Trophoblast cell (in vitro differentiated cells and primary cell): ENCODE measurements around the gene MRTFB.

ENCODE experiments used
- DNase-seq, 2 donors: peaks; one replicate each; pipeline ENCODE4 v3.0.0-alpha.2; 2016
- H2AFZ ChIP-seq: 2 replicates; pipeline ENCODE4 v1.6.1; 2013; ENCODE audit warnings: low read length, moderate library complexity, mild to moderate bottlenecking; ENCODE audit not compliant: insufficient read depth, poor library complexity
- H2AK5ac ChIP-seq: 2 replicates; pipeline ENCODE4 v1.6.1; 2013; ENCODE audit warnings: mild to moderate bottlenecking, low read length
- H2BK120ac ChIP-seq: 2 replicates; pipeline ENCODE4 v1.6.1; 2013; ENCODE audit warnings: low read length, mild to moderate bottlenecking, moderate library complexity; ENCODE audit not compliant: insufficient read depth, poor library complexity
- H2BK12ac ChIP-seq: 2 replicates; pipeline ENCODE4 v1.6.1; 2013; ENCODE audit warnings: mild to moderate bottlenecking, low read length, moderate library complexity
- H2BK5ac ChIP-seq: 2 replicates; pipeline ENCODE4 v1.6.1; 2013; ENCODE audit warnings: low read length, low read depth, moderate library complexity, mild to moderate bottlenecking; ENCODE audit not compliant: poor library complexity
- H3K14ac ChIP-seq: 2 replicates; pipeline ENCODE4 v1.6.1; 2013; ENCODE audit warnings: mild to moderate bottlenecking, low read length
- H3K18ac ChIP-seq: 2 replicates; pipeline ENCODE4 v1.6.1; 2013; ENCODE audit warnings: mild to moderate bottlenecking, low read length
- H3K23ac ChIP-seq: 2 replicates; pipeline ENCODE4 v1.6.1; 2013; ENCODE audit warnings: low read length
- H3K27ac ChIP-seq: 2 replicates; pipeline ENCODE4 v1.5.1; 2013; ENCODE audit warnings: low read depth, mild to moderate bottlenecking, inconsistent platforms, low read length, moderate library complexity
- H3K27me3 ChIP-seq: 2 replicates; pipeline ENCODE4 v1.6.1; 2013; ENCODE audit warnings: inconsistent platforms, mild to moderate bottlenecking, low read length, moderate library complexity; ENCODE audit not compliant: insufficient read depth
- H3K36me3 ChIP-seq, 2 experiments: 1 replicate in 1 of 2; 2 replicates in 1 of 2; pipeline ENCODE4 v1.6.1; 2013; ENCODE audit warnings: low read length in 2 of 2, mild to moderate bottlenecking in 2 of 2, moderate library complexity in 1 of 2; ENCODE audit not compliant: insufficient read depth in 2 of 2, control insufficient read depth in 1 of 2
- H3K4ac ChIP-seq: 2 replicates; pipeline ENCODE4 v1.6.1; 2013; ENCODE audit warnings: low read depth, mild to moderate bottlenecking, low read length, moderate library complexity
- H3K4me1 ChIP-seq, 2 experiments: 1 replicate in 1 of 2; 2 replicates in 1 of 2; pipeline ENCODE4 v1.6.1; 2013; ENCODE audit warnings: low read length in 2 of 2, mild to moderate bottlenecking in 2 of 2, moderate library complexity in 1 of 2; ENCODE audit not compliant: insufficient read depth in 2 of 2, control insufficient read depth in 1 of 2
- H3K4me2 ChIP-seq: 2 replicates; pipeline ENCODE4 v1.6.1; 2013; ENCODE audit warnings: inconsistent platforms, mild to moderate bottlenecking, low read length, moderate library complexity
- H3K4me3 ChIP-seq: 2 replicates; pipeline ENCODE4 v1.5.1; 2013; ENCODE audit warnings: mild to moderate bottlenecking, low read depth, low read length, inconsistent platforms
- H3K79me1 ChIP-seq: one replicate; pipeline ENCODE4 v1.6.1; 2013; ENCODE audit warnings: low read length
- H3K79me2 ChIP-seq: 2 replicates; pipeline ENCODE4 v1.6.1; 2013; ENCODE audit warnings: low read length, mild to moderate bottlenecking; ENCODE audit not compliant: control insufficient read depth, insufficient read depth, poor library complexity
- H3K9ac ChIP-seq: 2 replicates; pipeline ENCODE4 v1.6.1; 2013; ENCODE audit warnings: mild to moderate bottlenecking, low read length
- H3K9me3 ChIP-seq: 2 replicates; pipeline ENCODE4 v1.6.1; 2013; ENCODE audit warnings: low read depth, mild to moderate bottlenecking, control low read depth, inconsistent platforms, low read length; ENCODE audit not compliant: insufficient read depth
- H4K12ac ChIP-seq: 2 replicates; pipeline ENCODE4 v1.6.1; 2013; ENCODE audit warnings: low read depth, mild to moderate bottlenecking, low read length, moderate library complexity
- H4K8ac ChIP-seq: 2 replicates; pipeline ENCODE4 v1.6.1; 2013; ENCODE audit warnings: low read depth, mild to moderate bottlenecking, low read length, moderate library complexity
- H4K91ac ChIP-seq: one replicate; pipeline ENCODE4 v1.6.1; 2013; ENCODE audit warnings: low read depth, mild to moderate bottlenecking, low read length, moderate library complexity
- WGBS: extraction: QIAGEN DNeasy Blood & Tissue Kit; methylation state at CpG from one replicate; pipeline ENCODE4 v1.1.7; 2013; ENCODE audit warnings: missing lambda C conversion rate; ENCODE audit not compliant: insufficient read length, insufficient coverage; ENCODE audit errors: extremely low coverage; 5-methylcytosine and 5-hydroxymethylcytosine counted together

The MRTFB gene

DNA sequence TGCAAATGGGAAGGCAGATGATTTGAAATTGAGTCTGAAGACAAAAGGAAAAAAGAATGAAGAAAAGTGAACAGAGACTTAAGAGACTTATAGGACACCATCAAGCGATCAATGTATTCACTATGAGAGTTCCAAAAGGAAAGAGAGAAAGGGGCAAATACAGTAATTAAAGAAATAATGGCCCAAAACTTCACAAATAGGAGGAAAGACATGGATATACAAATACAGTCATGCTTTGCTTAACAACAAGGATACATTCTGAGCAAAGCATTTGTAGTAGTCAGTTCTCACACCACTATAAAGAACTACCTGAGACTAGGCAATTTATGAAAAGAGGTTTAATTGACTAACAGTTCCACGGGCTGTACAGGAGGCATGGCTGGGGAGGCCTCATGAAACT lies 152.5 kb downstream of the MRTFB start:
- DNase-seq: no peak
- no peaks in the 10 kb centered on the region for H3K9me3 ChIP-seq
- no peak overlapping the region for H3K14ac ChIP-seq
- no peak overlapping the region for H3K4me2 ChIP-seq
- H4K12ac ChIP-seq: no peak overlapping the region
- H3K4me1 ChIP-seq: peaks cover 2 to 5% of the 10 kb centered on the region in 2 experiments
- no peak overlapping the region for H3K9ac ChIP-seq
- no peak overlapping the region for H3K4me3 ChIP-seq
- peaks cover 10% of the 10 kb centered on the region in 2 experiments for H3K36me3 ChIP-seq
- H4K8ac ChIP-seq: no peak overlapping the region
- no peak overlapping the region for H4K91ac ChIP-seq
- no peaks in the 10 kb centered on the region for H3K79me2 ChIP-seq
- WGBS: no CpG with 5 or more reads among the region's 2 CpGs
- no peak overlapping the region for H2BK5ac ChIP-seq
- no peak overlapping the region for H2BK120ac ChIP-seq
- H3K23ac ChIP-seq: no peak overlapping the region
- H2BK12ac ChIP-seq: no peak overlapping the region
- no peak overlapping the region for H3K18ac ChIP-seq
- no peaks in the 10 kb centered on the region for H3K79me1 ChIP-seq
- H3K4ac ChIP-seq: no peak overlapping the region
- H2AFZ ChIP-seq: no peak overlapping the region
- no peaks in the 10 kb centered on the region for H3K27me3 ChIP-seq
- no peak overlapping the region for H2AK5ac ChIP-seq
- no peak overlapping the region for H3K27ac ChIP-seq

DNA sequence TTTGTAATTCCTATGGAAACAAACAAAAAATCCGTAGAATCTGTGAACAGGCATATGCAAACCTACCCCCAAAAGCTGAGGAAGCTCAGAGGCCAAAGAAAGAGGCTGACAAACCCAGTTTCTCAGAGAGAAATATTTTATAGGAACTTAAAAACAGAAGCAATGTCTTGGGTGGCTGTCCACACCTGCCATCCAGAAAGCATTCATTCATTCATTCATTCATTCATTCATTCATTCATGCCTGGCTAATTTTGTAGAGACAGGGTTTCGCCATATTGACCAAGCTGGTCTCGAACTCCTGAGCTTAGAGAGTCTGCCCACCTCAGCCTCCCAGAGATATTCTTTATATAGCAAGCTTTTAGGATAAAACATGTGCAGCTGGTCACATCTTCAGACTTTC lies 154.3 kb downstream of the MRTFB start:
- H3K9ac ChIP-seq: no peak overlapping the region
- no peak overlapping the region for H3K18ac ChIP-seq
- H4K12ac ChIP-seq: no peak overlapping the region
- no peak overlapping the region for H2AFZ ChIP-seq
- H3K4ac ChIP-seq: no peak overlapping the region
- H2BK120ac ChIP-seq: no peak overlapping the region
- no peak overlapping the region for H4K91ac ChIP-seq
- no peak overlapping the region for H3K23ac ChIP-seq
- H3K4me1 ChIP-seq: no peaks in the 10 kb centered on the region
- no peak overlapping the region for H2AK5ac ChIP-seq
- H3K27ac ChIP-seq: no peak overlapping the region
- H3K79me2 ChIP-seq: no peaks in the 10 kb centered on the region
- no peak overlapping the region for H3K4me3 ChIP-seq
- peaks cover 8 to 10% of the 10 kb centered on the region in 2 experiments for H3K36me3 ChIP-seq
- H3K9me3 ChIP-seq: no peaks in the 10 kb centered on the region
- DNase-seq: no peak
- H3K14ac ChIP-seq: no peak overlapping the region
- H2BK12ac ChIP-seq: no peak overlapping the region
- no peaks in the 10 kb centered on the region for H3K27me3 ChIP-seq
- H4K8ac ChIP-seq: no peak overlapping the region
- H3K4me2 ChIP-seq: no peak overlapping the region
- WGBS: no CpG with 5 or more reads among the region's 3 CpGs
- H2BK5ac ChIP-seq: no peak overlapping the region
- H3K79me1 ChIP-seq: no peaks in the 10 kb centered on the region

DNA sequence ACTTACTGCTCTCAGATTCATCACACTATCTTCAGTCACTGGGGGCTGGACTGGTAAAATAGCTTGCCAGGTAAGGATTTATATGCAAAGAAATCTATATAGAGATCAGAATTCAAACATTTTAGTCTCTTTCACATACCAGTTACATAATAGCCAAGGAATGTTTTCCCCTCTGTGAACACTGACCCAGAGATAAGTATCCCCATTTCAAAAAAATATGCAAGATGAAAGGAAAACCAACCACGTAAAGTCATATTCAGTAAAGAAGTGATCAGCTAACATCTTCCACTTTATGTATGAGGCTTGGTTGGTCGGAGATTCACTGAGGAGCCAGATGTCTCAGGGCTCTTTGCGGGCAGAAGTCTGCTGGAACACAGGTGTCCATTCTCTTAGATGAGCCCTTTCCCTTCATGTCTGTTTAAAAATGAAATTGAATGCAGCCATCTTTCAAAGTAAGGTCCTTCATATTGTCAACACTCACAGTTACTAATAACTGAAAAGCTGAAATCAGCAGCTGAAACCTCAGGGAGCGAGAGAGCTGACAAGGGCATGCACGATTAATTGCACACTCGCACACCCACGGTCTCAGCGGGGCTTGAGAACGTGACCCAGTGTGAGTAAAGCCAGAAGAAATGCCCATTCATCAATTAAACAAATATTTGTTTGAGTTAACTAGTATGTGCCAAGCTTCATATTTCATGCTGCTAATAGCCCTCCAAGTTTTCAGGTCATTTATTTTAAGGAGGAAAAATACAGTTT lies 161.2 kb downstream of the MRTFB start:
- H3K4me1 ChIP-seq: peaks cover 0 to 1% of the 10 kb centered on the region in 2 experiments
- no peaks in the 10 kb centered on the region for H3K9me3 ChIP-seq
- no CpG with 5 or more reads among the region's 9 CpGs for WGBS
- H3K18ac ChIP-seq: no peak overlapping the region
- H3K14ac ChIP-seq: no peak overlapping the region
- no peak overlapping the region for H2BK5ac ChIP-seq
- no peak overlapping the region for H2AFZ ChIP-seq
- H3K4me2 ChIP-seq: no peak overlapping the region
- H3K36me3 ChIP-seq: peaks cover 10 to 12% of the 10 kb centered on the region in 2 experiments
- no peak overlapping the region for H3K27ac ChIP-seq
- H3K23ac ChIP-seq: no peak overlapping the region
- H2BK12ac ChIP-seq: no peak overlapping the region
- H4K8ac ChIP-seq: no peak overlapping the region
- no peaks in the 10 kb centered on the region for H3K79me2 ChIP-seq
- H4K12ac ChIP-seq: no peak overlapping the region
- H3K27me3 ChIP-seq: no peaks in the 10 kb centered on the region
- H4K91ac ChIP-seq: no peak overlapping the region
- H2AK5ac ChIP-seq: no peak overlapping the region
- DNase-seq: peak in 1 of 2 donors; percentile 16
- H3K79me1 ChIP-seq: no peaks in the 10 kb centered on the region
- no peak overlapping the region for H3K9ac ChIP-seq
- H3K4me3 ChIP-seq: no peak overlapping the region
- H3K4ac ChIP-seq: no peak overlapping the region
- H2BK120ac ChIP-seq: no peak overlapping the region

DNA sequence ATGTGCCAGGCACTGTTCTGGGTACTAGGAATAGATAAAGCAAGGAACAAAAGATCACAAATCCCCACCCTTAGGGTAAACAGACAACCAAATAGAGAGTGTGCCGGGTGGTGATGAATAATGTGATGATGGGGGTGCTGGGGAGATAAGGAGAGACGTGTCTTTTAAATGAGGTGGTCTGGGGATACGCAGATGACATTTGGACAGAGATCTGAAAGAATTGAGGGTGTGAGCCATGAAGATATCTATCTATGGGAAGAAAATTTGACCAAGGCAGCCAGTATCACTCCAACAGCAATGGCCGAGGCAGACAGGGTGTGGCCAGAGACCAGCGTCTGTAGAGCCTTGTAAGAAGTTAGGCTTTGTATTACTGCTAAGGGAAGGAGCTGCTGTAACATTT lies 165.3 kb downstream of the MRTFB start:
- no peak overlapping the region for H2BK120ac ChIP-seq
- no peak overlapping the region for H3K4me2 ChIP-seq
- H3K4ac ChIP-seq: no peak overlapping the region
- H4K12ac ChIP-seq: no peak overlapping the region
- no peak overlapping the region for H3K18ac ChIP-seq
- H3K27me3 ChIP-seq: no peaks in the 10 kb centered on the region
- no peak for DNase-seq
- H3K4me1 ChIP-seq: peaks cover 0 to 4% of the 10 kb centered on the region in 2 experiments
- H3K9me3 ChIP-seq: no peaks in the 10 kb centered on the region
- H4K91ac ChIP-seq: no peak overlapping the region
- no peak overlapping the region for H2AK5ac ChIP-seq
- H3K9ac ChIP-seq: no peak overlapping the region
- H4K8ac ChIP-seq: no peak overlapping the region
- no CpG with 5 or more reads among the region's 5 CpGs for WGBS
- no peak overlapping the region for H2BK5ac ChIP-seq
- H3K79me2 ChIP-seq: no peaks in the 10 kb centered on the region
- no peaks in the 10 kb centered on the region for H3K79me1 ChIP-seq
- H3K27ac ChIP-seq: no peak overlapping the region
- no peak overlapping the region for H3K14ac ChIP-seq
- no peak overlapping the region for H2BK12ac ChIP-seq
- H2AFZ ChIP-seq: no peak overlapping the region
- no peak overlapping the region for H3K4me3 ChIP-seq
- H3K23ac ChIP-seq: no peak overlapping the region
- H3K36me3 ChIP-seq: peaks cover 15 to 25% of the 10 kb centered on the region in 2 experiments
